Lower leg skin (tissue), 3 donors: ENCODE data around the gene ZNF512B.

Experiments used
- CTCF ChIP-seq, 3 donors: fragments of 450-650 bp; IDR thresholded peaks; one replicate each; pipeline ENCODE4 v1.5.1; 2016; ENCODE audit warnings: antibody characterized with exemption in 3 of 3, mild to moderate bottlenecking in 3 of 3, moderate library complexity in 2 of 3
- POLR2A ChIP-seq, 2 donors: fragments of 450-650 bp; IDR thresholded peaks; one replicate each; pipeline ENCODE4 v1.6.1; 2016 to 2017; ENCODE audit warnings: antibody characterized with exemption in 2 of 2, mild to moderate bottlenecking in 1 of 2, moderate library complexity in 1 of 2

GRCh38 chr20:64000906-64001305, 31.2 kb upstream of the ZNF512B start:
- TF ChIP-seq CTCF (IDR thresholded peaks at IDR 0.05) (no peak), POLR2A (IDR thresholded peaks at IDR 0.05) (no peak)
